ENCODE data around the gene RAB29.

Gene RAB29

DNA sequence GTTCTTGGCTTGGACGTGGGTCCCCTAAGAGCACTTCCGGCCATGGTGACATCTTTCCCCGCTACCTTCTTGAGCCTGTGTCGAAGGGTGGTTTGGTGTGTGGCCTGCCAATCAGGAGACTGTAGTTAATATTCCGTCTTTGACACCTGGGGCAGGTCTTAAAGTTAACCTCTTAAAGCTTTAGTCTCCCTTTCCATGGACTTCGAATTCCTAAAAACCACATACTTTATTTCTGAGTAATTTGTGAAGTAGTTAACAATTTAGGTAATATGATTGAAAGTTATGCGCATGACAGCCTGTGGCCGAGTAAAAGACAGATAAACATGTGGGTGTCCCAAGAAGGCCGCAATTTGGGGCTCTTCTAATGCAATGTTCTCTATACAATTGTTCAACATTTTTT is 10.2 kb upstream of the RAB29 start:
- Mint-ChIP-seq H3K27ac (no peak overlapping the region), H3K4me1 (peaks cover 6% of the 10 kb centered on the region), H3K9me3 (no peaks in the 10 kb centered on the region), H3K4me3 (no peak overlapping the region), H3K27me3 (ENCODE audit: low read depth) (peaks cover 8% of the 10 kb centered on the region), H3K36me3 (ENCODE audit: low read depth) (peaks cover 11% of the 10 kb centered on the region)
- TF ChIP-seq, protein P1, sequence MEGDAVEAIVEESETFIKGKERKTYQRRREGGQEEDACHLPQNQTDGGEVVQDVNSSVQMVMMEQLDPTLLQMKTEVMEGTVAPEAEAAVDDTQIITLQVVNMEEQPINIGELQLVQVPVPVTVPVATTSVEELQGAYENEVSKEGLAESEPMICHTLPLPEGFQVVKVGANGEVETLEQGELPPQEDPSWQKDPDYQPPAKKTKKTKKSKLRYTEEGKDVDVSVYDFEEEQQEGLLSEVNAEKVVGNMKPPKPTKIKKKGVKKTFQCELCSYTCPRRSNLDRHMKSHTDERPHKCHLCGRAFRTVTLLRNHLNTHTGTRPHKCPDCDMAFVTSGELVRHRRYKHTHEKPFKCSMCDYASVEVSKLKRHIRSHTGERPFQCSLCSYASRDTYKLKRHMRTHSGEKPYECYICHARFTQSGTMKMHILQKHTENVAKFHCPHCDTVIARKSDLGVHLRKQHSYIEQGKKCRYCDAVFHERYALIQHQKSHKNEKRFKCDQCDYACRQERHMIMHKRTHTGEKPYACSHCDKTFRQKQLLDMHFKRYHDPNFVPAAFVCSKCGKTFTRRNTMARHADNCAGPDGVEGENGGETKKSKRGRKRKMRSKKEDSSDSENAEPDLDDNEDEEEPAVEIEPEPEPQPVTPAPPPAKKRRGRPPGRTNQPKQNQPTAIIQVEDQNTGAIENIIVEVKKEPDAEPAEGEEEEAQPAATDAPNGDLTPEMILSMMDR (IDR thresholded peaks at IDR 0.05; ENCODE audit: unreplicated experiment in 3 of 3) = no peak

DNA sequence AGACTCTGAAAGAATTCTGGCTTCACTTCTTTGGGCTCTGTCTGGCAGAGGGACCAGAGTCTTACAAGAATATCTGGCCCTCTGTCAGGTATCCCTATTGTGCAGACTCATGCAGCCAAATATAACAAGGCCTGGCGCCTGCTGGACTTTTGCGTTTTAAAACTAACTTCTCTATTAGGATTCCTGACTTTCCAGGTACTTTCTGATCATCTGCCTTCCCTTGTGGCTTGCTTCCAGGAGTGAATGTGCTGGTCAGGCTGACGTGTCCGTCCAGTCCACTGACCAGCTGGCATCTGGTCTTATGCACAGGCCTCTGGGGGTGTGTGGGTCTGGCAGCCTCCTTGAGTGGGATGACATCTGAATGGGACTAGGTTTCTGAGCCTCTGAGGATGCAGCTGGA is 8.6 kb upstream of the RAB29 start:
- TF ChIP-seq, protein P1 (IDR thresholded peaks at IDR 0.05; ENCODE audit: unreplicated experiment in 3 of 3) = no peak
- Mint-ChIP-seq H3K4me3 (no peak overlapping the region), H3K36me3 (ENCODE audit: low read depth) (no peaks in the 10 kb centered on the region), H3K9me3 (no peaks in the 10 kb centered on the region), H3K27ac (no peak overlapping the region), H3K27me3 (ENCODE audit: low read depth) (peaks cover 8% of the 10 kb centered on the region), H3K4me1 (peaks cover 6% of the 10 kb centered on the region)

DNA sequence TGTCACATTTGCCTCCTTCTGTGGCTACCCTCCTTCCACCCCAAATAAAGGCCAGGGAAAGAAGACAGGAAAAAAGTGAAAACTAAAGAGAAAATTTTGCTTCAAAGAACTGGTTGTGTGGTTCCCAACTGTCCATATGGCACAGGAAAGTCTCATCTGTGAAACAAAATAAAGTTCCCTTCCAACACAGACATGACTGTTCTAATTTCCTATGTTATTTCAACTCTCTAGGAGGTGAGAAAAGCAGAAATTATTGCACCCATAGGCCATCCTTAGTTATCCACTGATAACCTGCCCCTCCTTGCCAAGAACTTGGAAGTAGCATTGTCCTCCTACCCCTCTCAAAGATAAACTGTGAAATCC is 8.1 kb upstream of the RAB29 start:
- H3K4me1 Mint-ChIP-seq = peaks cover 6% of the 10 kb centered on the region

DNA sequence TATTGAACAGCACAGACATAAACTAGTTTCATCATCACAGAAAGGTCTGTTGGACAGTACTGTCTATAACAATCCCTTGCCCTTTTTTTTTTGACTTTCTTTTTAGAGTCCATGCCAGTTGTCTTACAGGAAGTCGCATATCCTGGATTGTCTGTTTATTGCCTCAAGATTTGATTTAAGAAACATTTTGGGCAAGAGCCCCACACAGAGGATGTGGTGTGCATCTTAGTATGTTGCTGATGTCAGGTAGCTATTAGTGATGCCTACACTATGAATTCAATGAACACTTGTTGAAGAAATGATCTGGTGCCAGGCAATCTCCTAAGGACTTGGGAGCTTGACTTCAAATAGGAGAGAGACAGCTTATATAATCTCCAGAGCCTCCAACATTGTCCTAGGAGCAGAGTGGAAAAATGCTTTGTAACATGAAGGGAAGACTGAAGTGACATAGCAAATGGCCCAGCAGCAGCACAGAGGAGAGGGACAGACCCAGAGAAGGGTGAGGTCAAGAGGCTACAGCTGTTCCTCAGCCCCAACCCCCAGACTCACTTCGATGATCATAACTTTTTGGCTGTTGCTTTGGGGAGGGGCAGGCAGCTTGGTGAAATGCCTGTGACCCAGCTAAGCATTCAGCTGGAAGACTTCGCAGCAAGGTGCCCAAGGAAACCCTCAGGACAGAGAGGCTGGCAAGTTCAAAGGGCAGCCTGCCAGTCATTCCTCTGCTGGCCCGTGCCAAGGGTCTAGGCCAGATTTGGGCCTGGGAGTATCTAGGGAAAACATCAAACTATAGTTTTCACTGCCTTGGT is 7.5 kb upstream of the RAB29 start:
- peaks cover 6% of the 10 kb centered on the region for H3K4me1 Mint-ChIP-seq
- peaks cover 13% of the 10 kb centered on the region for H3K27me3 Mint-ChIP-seq (ENCODE audit: low read depth)
- H3K4me3 Mint-ChIP-seq = no peak overlapping the region
- H3K27ac Mint-ChIP-seq = peak overlapping the region in 1 of 3 experiments; percentile 17
- no peaks in the 10 kb centered on the region for H3K9me3 Mint-ChIP-seq
- no peaks in the 10 kb centered on the region for H3K36me3 Mint-ChIP-seq (ENCODE audit: low read depth)
- TF ChIP-seq, protein P1 (IDR thresholded peaks at IDR 0.05; ENCODE audit: unreplicated experiment in 3 of 3) = no peak

More for the DNA sequence above, 8.1 kb upstream of the RAB29 start:
- Mint-ChIP-seq H3K27ac (no peak overlapping the region), H3K9me3 (no peaks in the 10 kb centered on the region), H3K4me3 (no peak overlapping the region), H3K36me3 (ENCODE audit: low read depth) (no peaks in the 10 kb centered on the region), H3K27me3 (ENCODE audit: low read depth) (peaks cover 8% of the 10 kb centered on the region)
- TF ChIP-seq, protein P1 (IDR thresholded peaks at IDR 0.05; ENCODE audit: unreplicated experiment in 3 of 3) = no peak

DNA sequence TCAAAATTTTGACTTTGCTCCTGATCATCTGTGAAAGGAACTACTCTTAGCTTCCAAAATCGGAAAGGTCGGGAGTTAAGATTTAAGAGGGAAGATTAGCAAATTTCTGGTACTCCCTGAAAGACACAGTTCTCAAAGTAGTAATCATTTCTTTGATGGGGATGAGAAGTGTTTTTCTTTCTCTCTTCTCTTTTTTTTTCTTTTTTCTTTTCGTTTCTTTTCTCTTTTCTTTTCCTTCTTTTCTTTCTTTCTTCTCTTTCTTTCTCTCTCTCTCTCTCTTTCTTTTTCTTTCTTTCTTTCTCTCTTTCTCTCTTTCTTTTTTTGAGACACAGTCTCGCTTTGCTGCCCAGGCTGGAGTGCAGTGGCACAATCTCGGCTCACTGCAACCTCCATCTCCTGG is 5.1 kb upstream of the RAB29 start:
- Mint-ChIP-seq H3K27me3 (ENCODE audit: low read depth) (peaks cover 22% of the 10 kb centered on the region), H3K9me3 (no peaks in the 10 kb centered on the region), H3K4me3 (no peak overlapping the region)

More for the DNA sequence above, 5.1 kb upstream of the RAB29 start:
- Mint-ChIP-seq H3K4me1 (peaks cover 9% of the 10 kb centered on the region), H3K36me3 (ENCODE audit: low read depth) (no peaks in the 10 kb centered on the region), H3K27ac (peak overlapping the region in 1 of 3 experiments; percentile 37)
- TF ChIP-seq, protein P1 (IDR thresholded peaks at IDR 0.05; ENCODE audit: unreplicated experiment in 3 of 3) = no peak

Measured in nephron (organoid).